ENCODE results near the gene MANSC1. TPM values are rescaled to one million over a fixed set of nuclear protein-coding genes. Genes with fewer than 3 reads are reported as not detected.
A peak's percentile ranks its signal among the peaks of the same experiment; 100 is the strongest.

MANSC1 gene
- total and polyA plus RNA-seq, 9 of the 15 experiments (the other 6 are each of a cell fraction or from before 2014, with no cell fraction given): 0.76 to 8.6 (median 3.1) TPM

- TF ChIP-seq NR3C1 (CRISPR knock-in tag; IDR thresholded peaks at IDR 0.05): no peak
- no peak for TF ChIP-seq FOXA1 (IDR thresholded peaks at IDR 0.05; ENCODE audit: borderline replicate concordance)
- TF ChIP-seq STAG1 (CRISPR knock-in tag; IDR thresholded peaks at IDR 0.05; ENCODE audit: borderline replicate concordance): 0 out of 2 replicates have a peak, but pooled peaks have one; percentile 23
- no peak for TF ChIP-seq NFE2 (IDR thresholded peaks at IDR 0.05; ENCODE audit: low read depth)
- TF ChIP-seq RBBP5 (IDR thresholded peaks at IDR 0.05; ENCODE audit: borderline replicate concordance, insufficient read depth, low read length, poor library complexity, severe bottlenecking): peak; percentile 96
- TF ChIP-seq BMI1 (IDR thresholded peaks at IDR 0.05; ENCODE audit: low read length): no peak
- peak in 1 of 2 experiments; percentile 12; a peak in 1 of 4 replicates for TF ChIP-seq ZMIZ1 (IDR thresholded peaks at IDR 0.05; ENCODE audit: low read depth in 2 of 2, low read length in 2 of 2)
- TF ChIP-seq WHSC1 (IDR thresholded peaks at IDR 0.05; ENCODE audit: low read length): no peak
- no peak for TF ChIP-seq NUFIP1 (IDR thresholded peaks at IDR 0.05; ENCODE audit: partially characterized antibody)
- no peak for TF ChIP-seq E2F8 (IDR thresholded peaks at IDR 0.05; ENCODE audit: low read depth, partially characterized antibody)
- no peak for TF ChIP-seq MYNN (IDR thresholded peaks at IDR 0.05)
- no peak for TF ChIP-seq MYNN (CRISPR knock-in tag; IDR thresholded peaks at IDR 0.05)
- 0 out of 2 replicates have a peak, but pooled peaks have one; percentile 43 for TF ChIP-seq L3MBTL2 (IDR thresholded peaks at IDR 0.05)
- peak; percentile 68 for TF ChIP-seq SAP30 (IDR thresholded peaks at IDR 0.05; ENCODE audit: borderline replicate concordance, insufficient read depth, low read depth, low read length, poor library complexity, severe bottlenecking)
- no peak for TF ChIP-seq ZC3H8 (IDR thresholded peaks at IDR 0.05)
- no peak for TF ChIP-seq ZBTB5 (IDR thresholded peaks at IDR 0.05)
- TF ChIP-seq ZC3H11A (IDR thresholded peaks at IDR 0.05; ENCODE audit: low read depth, low read length): no peak
- TF ChIP-seq E2F1 (CRISPR knock-in tag; IDR thresholded peaks at IDR 0.05): 0 out of 2 replicates have a peak, but pooled peaks have one; percentile 43
These were observed 7.1 kb upstream of the MANSC1 start, which contains the start of gene BORCS5 (continued) for GRCh38 chr12:12356896-12357718.

All from K562 (cell line).